NCI-H526 (cell line): Measurements from ENCODE around the gene ITPKA.

ENCODE experiments used
- DNase-seq, 2 experiments: peaks; one replicate each; lab custom pipeline; 2025; lab: John Stamatoyannopoulos, UW

The ITPKA gene

GRCh38 chr15:41490355-41490754 lies 3.3 kb upstream of the ITPKA start:
- DNase-seq = no peak

DNA sequence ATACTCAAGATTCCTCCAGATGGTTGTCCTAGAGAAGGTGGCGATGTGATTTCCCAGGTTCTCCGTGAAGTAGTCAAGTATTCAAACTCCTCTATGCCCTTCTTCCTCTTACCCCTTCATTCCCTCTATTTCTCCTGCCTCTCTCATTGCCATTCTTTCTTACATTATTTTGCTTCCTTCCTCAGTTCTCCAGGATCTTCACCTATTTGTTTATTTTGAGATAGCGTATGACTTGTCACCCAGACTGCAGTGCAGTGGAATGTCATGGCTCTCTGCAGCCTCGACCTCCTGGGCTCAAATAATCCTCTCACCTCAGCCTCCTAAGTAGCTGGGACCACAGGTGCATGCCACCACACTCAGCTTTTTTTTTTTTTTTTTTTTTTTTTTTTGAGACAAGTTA lies 1.8 kb upstream of the ITPKA start:
- DNase-seq = no peak

- peak in 1 of 2 experiments; percentile 39 for DNase-seq
Observed at GRCh38 chr15:41492597-41493204, 973 bp upstream of the ITPKA start.

DNA sequence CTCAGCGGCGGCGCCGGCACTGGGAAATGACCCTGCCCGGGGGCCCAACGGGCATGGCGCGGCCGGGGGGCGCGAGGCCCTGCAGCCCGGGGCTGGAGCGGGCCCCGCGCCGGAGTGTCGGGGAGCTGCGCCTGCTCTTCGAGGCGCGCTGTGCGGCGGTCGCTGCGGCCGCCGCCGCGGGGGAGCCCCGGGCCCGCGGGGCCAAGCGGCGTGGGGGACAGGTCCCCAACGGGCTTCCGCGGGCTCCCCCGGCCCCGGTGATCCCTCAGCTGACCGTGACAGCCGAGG lies 172 bp downstream of the ITPKA start:
- no peak for DNase-seq

DNA sequence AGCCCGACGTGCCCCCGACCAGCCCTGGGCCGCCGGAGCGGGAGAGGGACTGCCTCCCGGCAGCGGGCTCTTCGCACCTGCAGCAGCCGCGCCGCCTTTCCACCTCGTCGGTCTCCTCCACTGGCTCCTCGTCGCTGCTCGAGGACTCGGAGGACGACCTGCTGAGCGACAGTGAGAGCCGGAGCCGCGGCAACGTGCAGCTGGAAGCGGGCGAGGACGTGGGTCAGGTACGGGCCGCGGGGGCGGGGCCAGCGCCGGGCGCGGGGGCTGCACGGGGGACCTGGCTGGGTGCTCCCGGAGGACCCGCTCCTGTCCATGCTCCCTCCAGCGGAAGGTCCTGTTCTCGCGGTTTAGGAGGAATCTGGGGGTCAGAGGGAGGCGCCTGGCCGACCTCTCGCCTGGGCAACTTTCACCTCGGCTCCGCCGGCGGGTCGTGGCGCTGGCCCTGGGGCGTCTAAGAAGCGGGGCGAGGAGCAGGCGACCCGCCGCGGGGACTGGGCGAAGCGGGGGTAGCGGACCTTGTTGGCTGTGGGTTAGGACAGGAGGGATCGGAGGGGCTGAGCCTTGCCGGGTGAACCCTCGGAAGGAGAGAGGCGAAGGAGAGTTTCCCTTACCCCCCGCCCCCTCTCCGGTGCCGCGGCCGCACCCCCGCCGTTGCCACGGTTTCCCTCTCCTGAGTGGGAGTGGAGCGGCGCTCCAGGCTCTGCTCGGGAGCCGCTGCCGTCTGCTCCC lies 682 bp downstream of the ITPKA start:
- peak in 1 of 2 experiments; percentile 78 for DNase-seq

DNA sequence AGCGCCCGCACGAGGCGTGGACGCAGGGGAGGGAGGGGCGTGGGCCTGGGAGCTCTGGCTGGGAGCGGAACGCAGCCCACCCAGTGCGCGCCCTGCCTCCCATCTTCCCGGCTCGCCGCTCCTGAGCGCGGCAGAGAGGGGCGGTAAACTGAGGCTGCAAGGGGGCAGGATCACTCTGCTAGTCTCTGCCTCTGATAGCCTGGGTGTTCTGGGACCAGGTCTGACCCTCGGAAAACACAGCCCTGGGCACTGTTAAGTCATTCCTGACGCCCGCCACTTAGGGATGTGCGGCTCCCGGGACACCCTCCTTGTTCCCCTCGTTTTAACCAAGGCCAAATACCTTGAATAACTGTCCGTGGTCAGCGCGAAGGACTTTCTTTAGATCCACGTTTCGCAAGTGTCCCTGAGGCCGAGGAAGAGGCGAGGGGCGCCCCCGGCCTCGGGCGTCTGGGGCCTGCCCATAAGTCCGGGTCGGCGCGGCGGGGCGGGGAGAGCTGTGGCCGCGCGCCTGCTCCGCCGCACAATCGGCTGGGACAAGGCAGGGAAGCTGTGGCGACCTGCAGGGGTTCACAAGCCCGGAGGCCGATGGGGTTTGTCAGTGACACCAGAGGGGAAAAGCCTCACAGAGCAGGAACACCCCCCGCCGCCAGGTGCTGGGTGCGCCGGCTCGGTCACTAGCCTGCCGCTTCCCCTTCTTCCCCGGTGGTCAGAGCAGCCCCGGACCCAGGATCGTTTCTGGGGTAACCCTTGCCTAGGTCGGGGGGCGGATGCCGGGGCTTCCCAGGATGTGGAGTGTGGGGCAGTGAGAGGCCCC lies 1.5 kb downstream of the ITPKA start:
- DNase-seq = peak in 1 of 2 experiments; percentile 28

- DNase-seq = peak in 1 of 2 experiments; percentile 28
Observed at GRCh38 chr15:41495736-41496599, 2.3 kb downstream of the ITPKA start.

DNA sequence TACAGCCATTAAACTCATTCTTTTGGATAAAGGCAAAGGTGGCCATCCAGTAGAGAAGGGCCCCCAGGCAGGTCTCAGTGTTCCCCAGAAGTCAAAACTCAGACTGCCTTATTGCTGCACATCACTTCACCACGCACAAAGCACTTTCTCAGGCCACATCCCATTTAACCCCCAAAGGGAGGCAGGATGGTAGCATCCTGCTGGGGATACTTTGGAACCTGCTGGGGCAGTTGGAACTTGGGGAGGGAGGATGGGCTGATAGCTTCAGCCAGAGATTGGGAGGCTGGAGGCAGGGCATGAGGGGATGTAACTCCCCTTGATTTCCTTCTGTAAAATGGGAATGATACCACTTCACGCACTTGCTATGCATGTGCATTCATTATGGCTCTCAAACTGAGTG lies 5.0 kb downstream of the ITPKA start:
- DNase-seq = no peak

GRCh38 chr15:41499109-41499851 lies 5.6 kb downstream of the ITPKA start:
- no peak for DNase-seq

DNA sequence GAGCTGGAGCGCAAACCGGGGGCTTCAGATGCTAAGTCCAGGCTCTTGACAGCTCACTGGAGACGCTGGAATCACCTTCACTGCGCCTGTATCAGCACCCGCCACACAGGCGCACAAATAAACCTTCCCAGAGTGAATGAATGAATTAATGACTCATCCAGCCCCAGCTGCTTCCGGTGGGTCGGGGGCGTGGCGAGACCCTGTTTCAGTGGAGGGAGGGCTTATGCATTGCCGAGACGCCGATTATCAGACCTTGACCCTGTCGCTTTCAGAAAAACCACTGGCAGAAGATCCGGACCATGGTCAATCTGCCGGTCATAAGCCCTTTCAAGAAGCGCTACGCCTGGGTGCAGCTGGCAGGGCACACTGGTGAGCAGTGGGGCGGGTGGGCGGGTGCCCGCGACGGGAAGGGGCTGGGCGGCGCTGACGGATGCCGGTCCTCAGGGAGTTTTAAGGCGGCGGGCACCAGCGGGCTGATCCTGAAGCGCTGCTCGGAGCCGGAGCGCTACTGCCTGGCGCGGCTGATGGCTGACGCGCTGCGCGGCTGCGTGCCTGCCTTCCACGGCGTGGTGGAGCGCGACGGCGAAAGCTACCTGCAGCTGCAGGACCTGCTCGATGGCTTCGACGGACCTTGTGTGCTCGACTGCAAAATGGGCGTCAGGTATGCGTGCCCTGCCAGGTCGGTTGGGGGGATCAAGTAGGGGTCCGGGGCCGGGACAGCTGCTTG lies 7.7 kb downstream of the ITPKA start:
- peak in 1 of 2 experiments; percentile 67 for DNase-seq

- peak in 1 of 2 experiments; percentile 44 for DNase-seq
Observed at GRCh38 chr15:41501931-41502794, 8.5 kb downstream of the ITPKA start.

DNA sequence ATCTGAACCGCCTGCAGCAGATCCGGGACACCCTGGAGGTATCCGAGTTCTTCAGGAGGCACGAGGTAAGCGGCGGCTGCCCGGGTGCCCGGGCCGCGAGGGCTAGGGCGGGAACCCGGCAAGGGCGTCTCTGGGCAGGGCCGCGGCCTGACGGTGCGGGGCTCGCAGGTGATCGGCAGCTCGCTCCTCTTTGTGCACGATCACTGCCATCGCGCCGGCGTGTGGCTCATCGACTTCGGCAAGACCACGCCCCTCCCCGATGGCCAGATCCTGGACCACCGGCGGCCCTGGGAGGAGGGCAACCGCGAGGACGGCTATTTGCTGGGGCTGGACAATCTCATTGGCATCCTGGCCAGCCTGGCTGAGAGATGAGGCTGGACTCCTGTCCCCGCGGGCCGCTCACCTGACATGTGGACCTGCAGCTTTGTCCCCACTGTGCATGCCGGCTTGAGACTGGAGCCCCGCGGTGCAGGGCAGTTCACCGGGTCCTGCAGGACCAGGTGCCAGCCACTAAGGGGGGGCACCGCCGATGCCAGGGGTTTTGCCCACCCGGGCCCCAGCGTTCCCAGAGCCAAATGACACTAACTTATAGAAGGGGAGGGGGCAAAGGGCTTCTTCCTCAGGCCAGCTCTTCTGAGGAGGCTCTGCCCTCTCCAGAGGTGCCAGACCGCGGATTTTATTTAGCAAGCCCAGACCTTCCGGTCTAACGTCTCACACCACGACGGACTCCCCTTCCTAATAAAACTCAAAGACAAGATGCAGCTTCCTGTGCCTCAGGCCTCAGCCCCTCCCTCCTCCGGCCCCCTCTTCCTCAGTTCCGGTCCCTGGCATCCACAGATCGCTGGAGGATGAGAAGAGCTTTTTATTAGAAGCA lies 9.4 kb downstream of the ITPKA start:
- DNase-seq = peak in 1 of 2 experiments; percentile 34

DNA sequence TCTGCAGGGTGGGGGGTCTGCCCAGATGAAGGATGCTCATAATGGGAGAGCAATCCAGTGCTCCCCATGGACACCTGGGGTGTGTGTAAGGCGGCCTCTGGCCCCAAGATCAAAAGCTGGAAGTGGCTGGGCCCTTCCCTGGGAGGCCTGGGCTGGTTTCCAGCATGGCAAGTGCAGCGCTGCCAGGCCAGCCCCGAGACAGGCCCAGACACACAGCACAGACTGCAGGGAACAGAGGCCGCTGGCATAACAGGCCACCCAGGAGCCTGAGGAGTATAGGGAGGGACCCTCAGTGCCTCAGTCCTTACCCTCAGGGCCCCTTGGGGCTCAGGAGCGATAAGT lies 10.0 kb downstream of the ITPKA start:
- peak in 1 of 2 experiments; percentile 6 for DNase-seq

DNA sequence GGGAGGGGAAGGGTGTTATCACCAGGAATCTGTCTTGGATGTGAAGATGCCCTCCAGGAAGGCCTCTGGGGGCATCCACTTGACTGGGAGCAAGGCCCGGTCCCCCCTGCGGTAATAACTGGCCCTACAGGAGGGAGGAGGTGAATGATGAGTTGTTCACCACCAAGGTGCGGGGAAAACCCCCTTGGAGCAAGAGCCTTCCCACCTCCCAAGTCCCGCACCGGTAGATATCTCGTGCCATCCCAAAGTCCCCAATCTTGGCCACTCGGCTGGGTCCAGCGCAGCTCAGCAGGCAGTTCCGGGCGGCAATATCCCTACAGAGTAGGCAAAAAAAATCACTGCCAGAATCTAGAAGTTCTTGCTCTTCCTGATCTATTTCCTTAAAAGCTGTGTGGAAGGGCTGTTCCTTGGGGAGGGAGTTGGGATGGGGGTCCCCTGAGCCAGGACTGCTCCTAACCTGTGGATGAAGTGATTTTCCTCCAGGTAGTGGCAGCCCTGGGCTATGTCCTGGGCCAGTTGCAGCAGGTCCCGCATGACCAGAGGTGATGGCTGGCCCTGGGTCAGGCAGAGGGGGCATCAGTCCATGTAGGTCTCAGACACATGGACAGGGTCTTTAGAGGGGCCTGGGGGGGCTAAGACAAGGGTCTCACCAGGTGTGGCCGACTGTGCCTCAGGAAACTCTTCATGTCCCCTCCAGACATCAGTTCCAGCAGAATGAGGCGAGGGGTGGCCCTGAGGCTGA lies 11.2 kb downstream of the ITPKA start:
- DNase-seq = no peak

GRCh38 chr15:41505776-41506175 lies 12.1 kb downstream of the ITPKA start:
- no peak for DNase-seq

DNA sequence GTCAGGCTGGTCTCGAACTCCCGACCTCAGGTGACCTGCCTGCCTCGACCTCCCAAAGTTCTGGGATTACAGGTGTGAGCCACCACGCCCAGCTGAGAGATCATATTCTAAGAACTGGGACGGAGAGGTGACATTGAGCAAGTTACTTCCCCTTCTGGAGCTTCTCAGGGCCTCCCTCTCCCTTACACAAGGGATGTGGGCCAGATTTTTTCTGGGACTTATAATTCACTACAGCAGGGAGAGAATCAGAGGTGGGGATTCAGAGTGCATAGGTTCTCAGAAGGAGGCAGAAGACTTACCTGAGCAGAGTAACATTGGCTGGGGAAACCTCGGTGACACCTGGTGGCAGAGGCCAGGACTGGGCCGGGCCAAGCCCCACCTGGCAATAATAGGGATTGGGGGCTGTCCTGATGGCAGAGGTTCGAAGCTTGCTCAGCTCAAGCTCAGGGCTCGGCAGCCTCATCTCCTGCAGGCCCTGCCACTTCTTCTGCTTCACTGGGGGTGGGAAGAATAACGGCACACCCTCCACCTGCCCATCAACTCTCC lies 13.2 kb downstream of the ITPKA start:
- no peak for DNase-seq

- no peak for DNase-seq
Observed at GRCh38 chr15:41507820-41508290, 14.2 kb downstream of the ITPKA start.

DNA sequence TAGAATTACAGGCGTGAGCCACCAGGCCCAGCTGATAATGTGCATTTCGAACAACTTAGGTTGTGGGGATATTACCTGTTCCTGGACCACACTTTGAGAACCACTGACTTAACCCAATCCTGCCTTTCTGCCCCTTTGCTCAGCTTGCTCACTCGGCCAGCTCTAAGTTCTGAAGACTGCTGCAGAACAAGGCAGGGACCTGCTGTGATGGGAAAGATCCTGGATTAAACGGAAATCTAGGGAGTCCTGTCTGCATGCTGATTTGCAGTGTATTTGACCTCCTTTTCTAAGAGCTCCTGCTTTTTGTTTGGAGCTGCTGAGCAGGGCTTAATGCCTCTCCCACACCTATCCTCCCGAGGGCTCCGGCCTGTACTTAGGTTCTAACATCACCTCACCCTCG lies 17.1 kb downstream of the ITPKA start:
- DNase-seq = no peak
